IMR-90 (cell line): ENCODE measurements around the gene ZNF385C.

ENCODE experiments used
- BHLHE40 ChIP-seq: fragments of 150-350 bp; IDR thresholded peaks from 2 replicates; pipeline ENCODE4 v1.6.1; 2016; ENCODE audit warnings: mild to moderate bottlenecking, low read depth, low read length
- CTCF ChIP-seq: conservative IDR thresholded peaks from 2 replicates; pipeline ENCODE4 v1.5.1; 2012; ENCODE audit warnings: mild to moderate bottlenecking, low read depth, low read length, improper control_type of control experiment
- ELK1 ChIP-seq: fragments of 150-350 bp; IDR thresholded peaks from 2 replicates; pipeline ENCODE4 v1.6.1; 2016; ENCODE audit warnings: low read depth, mild to moderate bottlenecking, low read length, moderate library complexity, borderline replicate concordance
- POLR2A ChIP-seq: IDR thresholded peaks from 2 replicates; pipeline ENCODE4 v1.6.1; 2012; ENCODE audit warnings: mild to moderate bottlenecking, low read depth, low read length
- RAD21 ChIP-seq: IDR thresholded peaks from 2 replicates; pipeline ENCODE4 v1.6.1; 2012; ENCODE audit warnings: low read length, improper control_type of control experiment
- RCOR1 ChIP-seq: IDR thresholded peaks from 2 replicates; pipeline ENCODE4 v1.6.1; 2012; ENCODE audit warnings: mild to moderate bottlenecking, low read length, improper control_type of control experiment; ENCODE audit not compliant: insufficient replicate concordance
- RFX5 ChIP-seq: IDR thresholded peaks from 2 replicates; pipeline ENCODE4 v1.8.0; 2012; ENCODE audit warnings: low read depth, mild to moderate bottlenecking, low read length, moderate library complexity

- no peak for TF ChIP-seq RCOR1
- TF ChIP-seq CTCF = no peak
- TF ChIP-seq BHLHE40 = no peak
- TF ChIP-seq RFX5 = no peak
- no peak for TF ChIP-seq RAD21
- TF ChIP-seq POLR2A = no peak
- no peak for TF ChIP-seq ELK1
Observed at GRCh38 chr17:42038221-42038973, 59.9 kb downstream of the ZNF385C start.
